Nephron progenitor cell (in vitro differentiated cells): ENCODE measurements around the gene ARID5B.

Experiments used
- DNase-seq: peaks from one replicate; pipeline ENCODE4 v3.0.0; 2021
- H3K27ac Mint-ChIP-seq: 2 replicates; pipeline ENCODE4 v1.8.0; 2021; ENCODE audit warnings: mild to moderate bottlenecking, moderate library complexity, mixed read lengths
- H3K27me3 Mint-ChIP-seq: 2 replicates; pipeline ENCODE4 v1.8.0; 2021; ENCODE audit warnings: mild to moderate bottlenecking, low read depth, mixed read lengths; ENCODE audit not compliant: poor library complexity
- H3K36me3 Mint-ChIP-seq: 2 replicates; pipeline ENCODE4 v1.8.0; 2021; ENCODE audit warnings: low read depth, mixed read lengths
- H3K4me1 Mint-ChIP-seq: 2 replicates; pipeline ENCODE4 v1.8.0; 2021; ENCODE audit warnings: mixed read lengths
- H3K4me3 Mint-ChIP-seq: 2 replicates; pipeline ENCODE4 v1.8.0; 2021; ENCODE audit warnings: mild to moderate bottlenecking, moderate library complexity, mixed read lengths
- H3K9me3 Mint-ChIP-seq: 2 replicates; pipeline ENCODE4 v1.8.0; 2021; ENCODE audit warnings: mild to moderate bottlenecking, moderate library complexity, mixed read lengths
- TF ChIP-seq, protein P1 (sequence below): fragments of 200-600 bp; sonication (generic); IDR thresholded peaks from 2 replicates; pipeline ENCODE4 v1.5.0; 2021; ENCODE audit warnings: antibody characterized with exemption

Gene ARID5B

GRCh38 chr10:62106929-62107519 is 205.5 kb downstream of the ARID5B start:
- Mint-ChIP-seq H3K4me3 (no peak overlapping the region), H3K4me1 (peaks cover 8% of the 10 kb centered on the region), H3K36me3 (no peaks in the 10 kb centered on the region), H3K9me3 (no peaks in the 10 kb centered on the region), H3K27me3 (no peaks in the 10 kb centered on the region), H3K27ac (no peak overlapping the region)
- TF ChIP-seq, protein P1, sequence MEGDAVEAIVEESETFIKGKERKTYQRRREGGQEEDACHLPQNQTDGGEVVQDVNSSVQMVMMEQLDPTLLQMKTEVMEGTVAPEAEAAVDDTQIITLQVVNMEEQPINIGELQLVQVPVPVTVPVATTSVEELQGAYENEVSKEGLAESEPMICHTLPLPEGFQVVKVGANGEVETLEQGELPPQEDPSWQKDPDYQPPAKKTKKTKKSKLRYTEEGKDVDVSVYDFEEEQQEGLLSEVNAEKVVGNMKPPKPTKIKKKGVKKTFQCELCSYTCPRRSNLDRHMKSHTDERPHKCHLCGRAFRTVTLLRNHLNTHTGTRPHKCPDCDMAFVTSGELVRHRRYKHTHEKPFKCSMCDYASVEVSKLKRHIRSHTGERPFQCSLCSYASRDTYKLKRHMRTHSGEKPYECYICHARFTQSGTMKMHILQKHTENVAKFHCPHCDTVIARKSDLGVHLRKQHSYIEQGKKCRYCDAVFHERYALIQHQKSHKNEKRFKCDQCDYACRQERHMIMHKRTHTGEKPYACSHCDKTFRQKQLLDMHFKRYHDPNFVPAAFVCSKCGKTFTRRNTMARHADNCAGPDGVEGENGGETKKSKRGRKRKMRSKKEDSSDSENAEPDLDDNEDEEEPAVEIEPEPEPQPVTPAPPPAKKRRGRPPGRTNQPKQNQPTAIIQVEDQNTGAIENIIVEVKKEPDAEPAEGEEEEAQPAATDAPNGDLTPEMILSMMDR, result no peak
- DNase-seq, result no peak

DNA sequence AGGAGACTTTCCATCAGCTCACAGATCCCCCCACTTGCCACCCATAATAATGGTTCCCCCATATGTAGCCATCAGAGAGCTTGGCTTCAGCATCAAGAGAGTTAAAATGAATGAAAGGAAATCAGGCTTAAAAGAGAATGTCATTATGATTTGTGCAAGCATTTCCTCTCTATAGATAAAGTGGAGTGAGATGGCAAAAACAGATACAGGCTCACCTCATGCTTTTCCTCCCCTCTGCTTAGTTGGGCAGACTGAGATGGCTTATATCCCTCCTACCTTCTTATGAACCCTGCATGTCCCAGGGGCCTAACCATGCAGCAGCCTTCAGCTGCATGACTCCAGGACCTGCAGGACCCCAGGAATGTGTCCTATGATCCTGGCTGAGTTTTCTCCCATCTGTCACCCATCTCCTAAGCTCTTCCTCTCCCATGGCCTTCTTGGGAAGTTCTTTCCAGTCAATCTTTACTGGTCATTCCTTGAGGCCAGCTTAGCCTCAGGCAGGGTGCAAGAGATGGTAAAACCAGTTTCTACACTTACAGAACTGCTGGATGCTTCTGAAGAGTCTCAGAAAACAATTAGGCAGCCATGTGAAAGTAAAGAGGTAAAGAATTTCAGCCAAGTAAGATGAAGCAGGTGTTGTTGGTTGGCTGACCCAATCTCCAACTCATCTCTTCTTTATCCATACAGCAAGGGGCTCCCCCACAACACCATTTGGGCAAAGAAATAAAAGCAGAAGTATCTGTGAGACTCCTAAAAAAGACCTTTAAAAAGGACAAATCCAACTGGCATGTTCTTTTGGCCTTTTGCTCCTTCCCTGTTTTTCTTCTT is 207.5 kb downstream of the ARID5B start:
- TF ChIP-seq, protein P1, result no peak
- Mint-ChIP-seq H3K4me3 (no peak overlapping the region), H3K27ac (no peak overlapping the region), H3K27me3 (no peaks in the 10 kb centered on the region), H3K9me3 (no peaks in the 10 kb centered on the region), H3K4me1 (peaks cover 8% of the 10 kb centered on the region), H3K36me3 (no peaks in the 10 kb centered on the region)
- no peak for DNase-seq

GRCh38 chr10:62109587-62110293 is 208.2 kb downstream of the ARID5B start:
- no peak for DNase-seq
- Mint-ChIP-seq H3K4me1 (peaks cover 6% of the 10 kb centered on the region), H3K27me3 (no peaks in the 10 kb centered on the region), H3K36me3 (no peaks in the 10 kb centered on the region), H3K9me3 (no peaks in the 10 kb centered on the region), H3K27ac (no peak overlapping the region), H3K4me3 (no peak overlapping the region)
- TF ChIP-seq, protein P1, result no peak

DNA sequence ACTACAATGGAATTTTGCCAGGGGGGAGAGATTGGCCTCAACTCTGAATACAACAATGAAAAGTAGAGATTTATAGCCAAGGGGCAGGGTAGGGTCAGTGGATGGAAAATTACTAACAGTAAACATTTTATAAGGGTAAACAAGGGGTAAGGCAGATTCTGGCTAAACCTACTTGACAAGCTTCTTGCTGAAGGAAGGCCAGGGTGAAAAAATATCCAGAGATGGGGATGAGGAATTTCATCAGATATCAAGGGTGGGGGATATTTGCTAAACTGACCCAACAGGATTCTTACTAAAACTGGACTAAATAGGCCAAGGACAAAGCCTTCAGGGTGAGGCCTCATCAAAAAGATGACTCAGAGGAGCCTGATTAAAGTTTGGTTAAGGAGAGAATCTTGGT is 210.8 kb downstream of the ARID5B start:
- Mint-ChIP-seq H3K27ac (no peak overlapping the region), H3K27me3 (no peaks in the 10 kb centered on the region), H3K4me1 (no peaks in the 10 kb centered on the region), H3K36me3 (no peaks in the 10 kb centered on the region), H3K4me3 (no peak overlapping the region), H3K9me3 (no peaks in the 10 kb centered on the region)
- TF ChIP-seq, protein P1, result no peak
- DNase-seq, result no peak

- H3K36me3 Mint-ChIP-seq, result no peaks in the 10 kb centered on the region
- H3K4me3 Mint-ChIP-seq, result no peak overlapping the region
- no peaks in the 10 kb centered on the region for H3K4me1 Mint-ChIP-seq
- H3K27ac Mint-ChIP-seq, result no peak overlapping the region
- no peaks in the 10 kb centered on the region for H3K27me3 Mint-ChIP-seq
- H3K9me3 Mint-ChIP-seq, result no peaks in the 10 kb centered on the region
- no peak for DNase-seq
- TF ChIP-seq, protein P1, result no peak
Measured at GRCh38 chr10:62112963-62113362, 211.5 kb downstream of the ARID5B start.
